Right renal cortex interstitium (tissue), 3 donors: ENCODE data around the gene CFAP77. TPM values are rescaled to one million over a fixed set of nuclear protein-coding genes. Genes with fewer than 3 reads are reported as not detected.
A peak's percentile ranks its signal among the peaks of the same experiment; 100 is the strongest.
"Not testable (repeated sequence)": the region's sequence is repeated elsewhere in the genome, so short reads cannot be mapped to it uniquely, and the experiment has no call there.

ENCODE experiments used
- DNase-seq, 3 donors: peaks; one replicate each; pipeline ENCODE4 v3.0.0-alpha.2; 2013; ENCODE audit warnings: low read depth in 3 of 3, low spot score in 2 of 3
- polyA plus RNA-seq, 3 donors: library from polyadenylated mRNA; unstranded; fragments of 120-200 nt; gene quantifications; one replicate each; pipeline ENCODE4 v1.2.1, GENCODE V29; 2013; ENCODE audit not compliant: insufficient read length in 3 of 3

The CFAP77 gene
- under 1 TPM; 0.64 to 0.94 (median 0.91) TPM for polyA plus RNA-seq

DNA sequence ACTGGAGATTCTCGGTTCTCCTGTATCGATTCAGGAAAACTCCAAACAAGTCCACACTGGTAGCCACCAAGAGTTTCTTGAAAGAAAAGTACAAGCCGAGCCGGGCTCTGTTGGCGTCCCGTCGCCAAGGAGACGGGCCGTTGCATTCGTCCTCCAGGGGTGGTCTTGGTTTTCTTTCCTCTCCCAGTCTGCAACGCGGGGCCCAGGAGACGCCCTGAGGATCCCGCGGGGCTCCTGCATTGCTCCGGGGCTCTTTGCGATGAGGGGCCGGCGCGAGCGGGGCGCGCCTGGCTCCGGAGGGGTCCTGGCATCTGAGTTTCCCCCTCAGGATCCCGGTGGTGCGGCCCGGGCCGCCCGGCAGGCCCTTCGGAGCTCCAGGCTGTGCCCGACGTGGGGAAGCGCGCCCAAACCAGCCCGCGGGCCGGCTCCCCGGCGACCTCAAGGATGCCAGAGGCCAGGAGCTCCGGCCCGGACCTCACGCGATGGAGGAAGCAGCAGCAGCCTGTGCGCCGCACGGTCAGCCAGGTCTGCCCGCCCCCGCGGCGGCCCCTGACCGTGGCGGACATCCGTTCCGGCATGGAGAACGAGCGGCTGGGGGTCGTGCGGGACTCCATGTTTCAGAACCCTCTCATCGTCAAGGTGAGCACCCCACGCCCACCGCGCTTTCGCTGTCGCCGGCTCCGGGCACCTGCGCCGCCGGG, at the start of gene CFAP77:
Gene CFAP77, plus strand, starts transcription at position 384 of the 701 bp plus-strand sequence. Its CDS starts 61 bp downstream, at position 445.
- DNase-seq: no peak

DNA sequence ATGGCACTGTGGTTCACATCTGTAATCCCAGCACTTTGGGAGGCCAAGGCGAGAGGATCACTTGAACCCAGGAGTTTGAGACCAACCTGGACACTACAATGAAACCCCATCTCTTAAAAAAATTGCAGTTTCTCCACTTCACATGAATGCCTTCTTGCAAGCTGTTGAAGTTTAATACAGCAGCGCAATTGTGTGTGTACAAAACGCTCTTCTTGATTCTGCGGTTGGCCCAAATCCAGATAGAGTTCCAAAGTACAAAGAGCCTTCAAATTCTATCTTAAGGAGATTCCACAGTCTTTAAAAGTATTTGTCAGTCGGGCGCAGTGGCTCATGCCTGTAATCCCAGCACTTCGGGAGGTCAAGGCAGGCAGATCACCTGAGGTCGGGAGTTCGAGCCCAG, 45.9 kb upstream of the CFAP77 start:
- DNase-seq: no peak

DNA sequence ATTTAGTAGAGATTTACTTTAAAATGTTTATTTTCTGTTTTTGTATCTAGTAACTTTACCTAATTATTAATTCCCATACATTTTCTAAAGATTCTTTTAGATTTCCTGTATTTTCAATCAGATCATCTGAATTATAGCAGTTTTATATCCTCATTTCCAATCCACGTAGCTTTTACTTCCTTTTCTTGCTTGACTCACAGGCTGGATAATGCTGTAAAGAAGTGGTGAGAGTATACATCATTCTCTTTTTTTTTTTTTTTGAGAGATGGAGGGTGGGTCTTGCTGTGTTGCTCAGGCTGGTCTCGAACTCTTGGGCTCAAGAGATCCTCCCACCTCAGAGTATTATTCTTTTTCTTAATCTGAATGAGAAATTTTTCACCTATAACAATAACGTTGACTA, 44.0 kb upstream of the CFAP77 start:
- no peak for DNase-seq

DNA sequence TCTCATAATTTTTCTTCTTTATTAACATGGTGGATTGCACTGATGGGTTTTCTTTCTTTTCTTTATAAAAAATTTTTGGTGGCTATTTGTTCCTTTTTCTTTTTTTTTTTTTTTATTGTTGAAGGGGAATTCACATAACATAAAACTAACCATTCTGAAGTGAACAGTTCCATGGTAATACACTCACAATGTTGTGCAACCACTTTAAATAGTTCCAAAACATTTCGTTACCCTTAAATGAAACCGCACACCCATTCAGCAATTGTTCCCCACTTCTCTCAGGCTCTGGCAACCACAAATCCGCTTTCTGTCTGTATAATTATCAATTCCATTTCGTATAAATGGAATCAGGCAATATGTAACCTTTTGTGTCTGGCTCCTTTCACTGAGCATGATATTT, 43.5 kb upstream of the CFAP77 start:
- DNase-seq: no peak

DNA sequence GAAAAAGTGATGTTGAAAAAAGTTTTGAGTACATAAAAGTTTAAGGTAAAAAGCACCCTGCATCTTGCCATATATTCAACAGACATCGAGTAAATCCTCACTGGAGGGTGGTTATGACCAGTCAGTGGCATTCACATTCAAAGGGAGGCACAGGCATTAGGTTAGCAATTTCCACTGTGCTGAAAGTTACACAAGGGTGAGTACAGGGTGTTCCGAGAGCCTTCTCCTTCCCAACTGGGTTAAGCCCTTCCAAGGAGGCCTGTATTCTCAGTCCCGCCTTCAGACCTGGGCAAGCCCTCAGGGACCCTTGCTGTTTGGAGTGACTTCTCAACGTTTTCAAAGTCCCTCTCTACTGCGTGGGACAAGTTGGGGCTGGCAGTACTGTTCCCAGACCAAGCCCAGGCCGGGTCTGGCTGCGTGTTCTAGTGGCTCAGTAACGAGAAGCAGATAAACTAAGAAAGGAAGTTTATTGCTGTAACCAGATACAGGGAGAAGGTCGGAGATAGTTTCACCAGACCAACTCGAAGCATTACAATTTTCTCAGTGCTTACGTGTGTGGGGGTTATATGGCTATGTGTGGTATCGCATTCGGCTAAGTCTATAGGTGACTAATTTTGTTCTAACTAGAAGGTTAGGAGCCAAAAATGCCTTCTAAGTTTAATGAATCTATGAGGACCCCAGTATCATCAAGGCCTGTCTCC, 42.2 kb upstream of the CFAP77 start:
- DNase-seq: no peak

DNA sequence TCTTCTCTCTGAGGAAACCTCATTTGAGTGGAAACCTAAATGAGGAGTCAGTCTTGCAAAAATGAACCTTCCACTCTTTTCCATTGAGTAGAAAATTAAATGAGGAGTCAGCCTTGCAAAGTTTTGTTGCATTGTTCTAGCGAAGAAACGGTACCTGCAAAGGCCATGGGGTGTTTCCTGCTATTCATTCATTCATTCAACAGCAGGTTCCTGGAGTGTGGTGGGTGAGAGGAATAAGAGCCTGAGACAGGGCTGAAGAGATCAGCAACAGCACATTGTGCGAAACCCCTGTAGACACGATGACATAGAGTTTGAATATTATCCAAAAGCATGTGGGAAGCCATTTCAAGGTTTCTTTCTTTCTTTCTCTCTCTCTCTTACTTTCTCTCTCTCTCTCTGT, 40.6 kb upstream of the CFAP77 start:
- DNase-seq: no peak

DNA sequence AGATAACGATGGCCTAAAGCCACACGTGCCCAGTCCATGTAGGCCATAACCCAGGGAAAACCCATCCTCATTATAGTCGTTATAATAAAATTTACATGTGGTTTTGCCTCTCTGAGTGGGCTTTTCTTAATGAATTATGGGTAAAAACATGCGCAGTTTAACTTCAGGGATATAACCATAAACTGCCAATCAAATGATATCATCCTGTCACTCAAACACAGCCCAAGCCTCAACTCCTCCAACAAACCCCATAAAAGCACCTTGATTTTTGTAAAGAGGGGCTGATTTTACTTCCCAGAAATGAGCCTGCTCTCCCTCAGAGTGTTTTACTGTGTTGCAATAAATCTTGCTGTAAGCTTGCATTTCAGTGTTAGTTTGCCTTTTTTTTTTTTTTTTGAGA, 39.4 kb upstream of the CFAP77 start:
- no peak for DNase-seq

DNA sequence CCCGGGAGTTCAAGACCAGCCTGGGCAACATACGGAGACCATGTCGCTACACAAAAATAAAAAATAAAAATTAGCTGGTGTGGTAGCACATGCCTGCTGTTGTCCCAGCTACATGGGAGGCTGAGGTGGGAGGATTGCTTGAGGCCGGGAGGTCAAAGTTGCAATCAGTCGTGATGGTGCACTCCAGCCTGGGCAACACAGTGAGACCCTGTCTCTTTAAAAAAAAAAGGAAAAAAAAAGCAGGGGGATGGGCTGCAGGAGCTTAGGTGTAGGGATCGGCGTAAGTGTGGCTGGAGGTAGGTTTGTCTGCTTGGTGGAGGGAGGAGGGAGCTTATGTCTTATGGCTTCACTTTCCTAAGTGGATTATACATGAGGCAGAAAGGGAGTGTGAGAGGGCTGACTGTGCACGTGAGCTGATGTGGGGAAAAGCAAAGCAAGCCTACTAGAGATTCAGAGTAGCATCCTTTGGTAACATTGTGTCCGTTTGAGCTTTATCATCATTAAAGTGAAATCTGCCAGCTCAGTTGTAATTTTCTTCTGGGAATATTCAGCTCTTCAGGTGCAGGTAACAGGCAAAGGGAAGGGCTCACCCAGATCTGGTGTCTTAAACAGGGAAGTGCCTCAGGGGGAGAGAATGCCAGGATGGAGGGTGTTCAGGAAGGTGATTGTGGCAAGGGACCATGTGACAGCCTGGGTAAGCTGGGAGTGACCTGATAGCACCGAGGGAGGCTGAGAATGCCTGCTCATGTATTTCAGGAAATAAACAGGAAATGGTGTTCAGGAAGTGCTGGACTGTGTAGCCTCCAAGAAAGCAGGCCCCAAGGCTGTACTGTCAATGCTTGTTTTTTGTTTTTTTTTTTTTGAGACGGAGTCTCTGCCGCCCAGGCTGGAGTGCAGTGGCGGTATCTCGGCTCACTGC, 37.6 kb upstream of the CFAP77 start:
- no peak for DNase-seq

DNA sequence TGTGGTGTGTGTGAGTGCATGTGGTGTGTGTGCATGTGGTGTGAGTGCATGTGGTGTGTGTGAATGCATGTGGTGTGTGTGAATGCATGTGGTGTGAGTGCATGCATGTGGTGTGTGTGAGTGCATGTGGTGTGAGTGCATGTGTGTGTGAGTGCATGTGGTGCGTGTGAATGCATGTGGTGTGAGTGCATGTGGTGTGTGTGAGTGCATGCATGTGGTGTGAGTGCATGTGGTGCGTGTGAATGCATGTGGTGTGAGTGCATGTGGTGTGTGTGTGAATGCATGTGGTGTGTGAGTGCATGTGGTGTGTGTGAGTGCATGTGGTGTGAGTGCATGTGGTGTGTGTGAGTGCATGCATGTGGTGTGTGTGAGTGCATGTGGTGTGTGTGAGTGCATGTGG, 32.2 kb upstream of the CFAP77 start:
- not testable (repeated sequence) for DNase-seq

DNA sequence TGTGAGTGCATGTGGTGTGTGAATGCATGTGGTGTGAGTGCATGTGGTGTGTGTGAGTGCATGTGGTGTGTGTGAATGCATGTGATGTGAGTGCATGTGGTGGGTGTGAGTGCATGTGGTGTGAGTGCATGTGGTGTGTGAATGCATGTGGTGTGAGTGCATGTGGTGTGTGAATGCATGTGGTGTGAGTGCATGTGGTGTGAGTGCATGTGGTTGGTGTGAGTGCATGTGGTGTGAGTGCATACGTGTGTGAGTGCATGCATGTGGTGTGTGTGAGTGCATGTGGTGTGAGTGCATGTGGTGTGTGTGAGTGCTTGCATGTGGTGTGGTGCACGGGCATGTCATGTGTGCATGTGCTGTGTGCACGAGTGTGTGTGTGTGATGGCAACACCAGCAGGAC, 31.6 kb upstream of the CFAP77 start:
- not testable (repeated sequence) for DNase-seq

DNA sequence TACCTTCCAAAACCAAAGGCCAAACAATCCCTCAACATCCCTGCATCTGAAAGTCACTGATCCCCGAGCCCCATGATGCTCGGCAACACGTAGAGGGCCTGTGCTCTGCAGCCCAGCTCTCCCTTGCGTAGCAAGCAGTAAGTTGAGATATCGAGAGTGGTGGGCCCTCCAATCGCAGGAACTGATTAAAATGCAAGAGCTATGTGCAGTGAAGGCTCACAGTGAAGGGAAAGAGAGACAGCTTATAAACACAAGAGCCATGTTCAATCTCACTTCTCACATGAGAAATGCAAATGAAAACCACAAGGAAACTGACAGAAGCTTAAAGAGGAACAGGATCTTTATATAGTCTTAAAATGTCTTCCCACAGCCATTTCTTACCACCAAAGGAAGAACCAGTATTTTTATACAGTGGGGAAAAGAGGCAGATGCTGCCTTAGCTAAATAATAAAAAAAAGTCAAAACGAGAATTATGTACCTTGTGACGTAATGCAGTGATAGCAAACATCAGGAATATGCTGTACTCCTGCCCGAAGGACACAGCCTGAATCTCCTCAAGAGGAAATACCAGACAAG, 28.0 kb upstream of the CFAP77 start:
- no peak for DNase-seq

DNA sequence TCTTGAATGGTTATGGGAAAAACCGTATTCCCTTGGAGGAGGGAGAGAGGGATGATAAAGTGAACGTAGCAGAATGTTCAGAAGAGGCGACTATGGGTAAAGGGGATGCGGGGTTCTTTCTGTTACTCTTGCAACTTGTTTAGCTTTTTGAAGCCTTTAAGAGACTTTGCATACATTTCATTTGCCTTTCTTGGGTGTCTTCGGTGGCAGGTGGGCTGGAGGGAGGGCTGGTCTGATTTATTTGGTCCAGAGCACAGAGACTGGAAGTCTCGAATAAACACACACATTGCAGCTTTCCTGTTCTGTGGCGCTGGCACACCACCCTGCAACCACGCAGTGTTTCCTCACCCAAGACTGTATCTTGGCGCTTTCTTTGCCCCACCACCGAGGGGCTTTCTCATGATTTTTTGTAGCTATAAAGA, 26.5 kb upstream of the CFAP77 start:
- DNase-seq: no peak

DNA sequence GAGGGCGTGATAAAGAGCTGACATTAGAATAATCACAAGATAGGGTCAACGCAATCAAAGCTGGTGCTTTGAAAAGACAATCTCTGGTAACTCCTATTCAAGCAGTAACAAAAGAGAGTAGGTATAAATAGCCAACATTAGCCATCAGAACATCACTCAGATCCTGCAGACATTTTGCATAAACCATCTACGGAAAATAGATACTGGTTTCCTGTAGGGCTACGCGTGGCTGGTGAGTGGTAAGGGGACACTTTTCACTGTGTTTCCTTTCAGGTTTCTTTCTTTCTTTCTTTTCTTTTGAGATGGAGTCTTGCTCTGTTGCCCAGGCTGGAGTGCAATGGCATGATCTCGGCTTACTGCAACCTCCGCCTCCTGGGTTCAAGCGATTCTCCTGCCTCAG, 25.6 kb upstream of the CFAP77 start:
- no peak for DNase-seq

DNA sequence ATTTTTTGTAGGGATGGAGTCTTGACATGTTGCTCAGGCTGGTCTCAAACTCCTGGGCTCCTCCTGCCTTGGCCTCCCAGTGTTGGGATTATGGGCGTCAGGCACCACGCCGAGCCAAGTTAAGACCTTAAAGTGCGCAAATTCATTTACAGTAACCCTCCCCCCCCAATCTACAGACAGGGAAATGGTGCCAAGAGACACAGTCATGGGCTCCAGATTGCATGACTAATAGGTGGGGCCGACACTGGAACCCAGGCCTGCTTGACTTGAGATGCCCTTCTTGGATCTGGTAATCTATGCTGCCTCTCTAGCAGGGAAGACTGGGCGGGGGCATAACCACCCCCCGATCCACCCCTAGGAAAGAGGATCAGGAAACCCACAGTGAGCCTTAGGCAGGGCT, 22.9 kb upstream of the CFAP77 start:
- DNase-seq: no peak

DNA sequence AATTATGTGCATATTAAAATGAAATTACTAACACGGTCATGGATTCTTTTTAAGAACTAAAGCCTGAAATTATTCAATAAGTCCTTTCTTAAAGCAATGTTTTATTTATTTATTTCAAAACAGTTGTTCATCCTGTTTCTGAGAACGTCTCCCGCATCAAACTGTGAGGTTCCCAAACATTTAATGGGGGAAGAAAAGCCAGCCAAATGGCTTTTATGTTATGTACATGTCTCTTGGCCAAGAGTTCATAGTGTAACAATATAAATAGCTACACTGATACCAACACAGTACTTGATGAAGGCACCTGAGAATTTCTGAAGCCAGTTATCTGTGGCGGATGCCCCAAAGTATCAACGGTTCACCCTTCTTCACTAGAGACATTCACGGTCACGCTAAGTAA, 19.0 kb upstream of the CFAP77 start:
- no peak for DNase-seq

DNA sequence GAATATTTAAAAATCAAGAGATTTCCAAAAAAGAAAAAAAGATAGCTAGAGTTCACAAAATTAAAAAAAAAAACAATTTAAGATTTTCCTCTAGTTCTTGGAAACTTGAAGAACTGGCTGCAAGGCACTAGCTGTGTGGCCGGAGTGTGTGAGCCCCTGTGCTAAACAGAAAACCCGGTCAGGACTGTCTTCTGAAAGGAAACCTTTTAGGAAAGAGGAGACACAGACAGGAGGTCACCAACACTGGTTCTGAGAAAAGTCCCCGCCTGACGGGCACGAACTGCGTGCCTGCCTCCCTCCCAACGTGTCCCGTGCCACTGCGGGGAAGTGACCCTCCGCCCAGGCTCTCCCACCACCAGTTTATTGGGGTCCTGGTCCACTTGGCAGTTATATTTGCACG, 18.6 kb upstream of the CFAP77 start:
- no peak for DNase-seq

DNA sequence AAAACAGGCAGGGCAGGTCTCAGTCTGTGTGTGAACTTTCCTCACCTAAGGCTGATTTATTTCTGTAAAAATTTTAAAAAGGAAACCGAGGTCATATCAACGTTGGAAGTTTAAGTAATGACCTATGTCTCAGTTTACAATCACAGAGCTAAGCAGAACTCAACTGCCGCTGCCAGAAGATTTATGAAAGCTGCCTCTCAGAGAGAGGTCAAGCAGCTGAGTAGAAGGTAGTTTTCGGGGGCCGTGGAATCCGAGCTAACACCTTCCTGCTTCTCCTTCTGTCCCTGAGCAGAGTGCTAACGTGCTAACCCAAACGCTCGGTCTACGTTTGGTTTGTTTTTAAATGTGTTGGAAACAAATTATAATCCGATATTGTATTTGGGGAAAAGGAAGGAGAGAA, 14.5 kb upstream of the CFAP77 start:
- DNase-seq: no peak

DNA sequence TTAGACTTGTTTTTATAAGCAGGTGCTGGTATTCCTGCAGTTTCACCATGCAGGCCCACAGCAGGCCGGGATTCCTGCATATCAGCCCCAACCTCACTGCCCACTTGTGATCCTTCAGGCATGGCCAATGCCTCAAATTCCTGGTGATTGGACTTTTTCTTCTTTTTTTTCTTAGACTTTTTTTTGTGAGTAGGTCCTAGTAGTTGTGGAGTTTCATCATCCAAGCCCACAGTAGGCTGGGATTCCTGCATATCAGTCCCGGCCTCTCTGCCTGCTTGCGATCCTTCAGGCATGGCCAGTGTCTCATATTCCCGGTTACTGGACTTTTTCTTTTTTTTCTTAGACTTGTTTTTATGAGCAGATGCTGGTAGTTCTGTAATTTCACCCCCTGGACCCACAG, 8.2 kb upstream of the CFAP77 start:
- DNase-seq: no peak

DNA sequence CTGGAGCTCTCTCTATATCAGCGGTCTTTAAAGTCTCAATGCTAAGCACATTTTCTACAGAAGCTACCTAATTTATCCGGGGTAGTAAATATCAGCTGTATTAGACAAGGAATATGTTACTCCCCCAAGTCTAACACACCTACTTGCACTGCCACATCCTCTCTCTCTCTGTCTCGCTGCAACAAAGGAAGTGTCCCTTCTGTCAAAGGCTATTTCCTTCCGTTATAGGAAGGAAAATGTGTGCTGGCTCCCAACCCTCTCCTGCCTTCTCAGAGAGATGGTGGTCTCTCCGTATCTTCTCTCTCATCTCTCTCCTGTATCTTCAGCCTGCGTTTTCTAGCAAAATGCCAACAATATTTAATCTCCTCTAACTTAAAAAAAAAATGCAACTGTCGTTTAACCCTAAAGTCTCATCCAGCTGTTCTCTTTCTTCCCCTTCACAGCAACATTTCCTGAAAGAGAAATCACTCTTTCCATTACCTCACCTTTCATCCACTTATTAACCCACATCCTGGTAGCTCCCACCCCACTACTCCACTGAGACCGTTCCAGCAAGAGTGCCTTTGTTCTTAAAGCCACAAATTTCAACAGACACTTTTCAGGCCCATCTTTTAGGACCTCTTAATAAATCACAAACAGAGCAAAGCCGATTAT, 5.7 kb upstream of the CFAP77 start:
- DNase-seq: no peak

DNA sequence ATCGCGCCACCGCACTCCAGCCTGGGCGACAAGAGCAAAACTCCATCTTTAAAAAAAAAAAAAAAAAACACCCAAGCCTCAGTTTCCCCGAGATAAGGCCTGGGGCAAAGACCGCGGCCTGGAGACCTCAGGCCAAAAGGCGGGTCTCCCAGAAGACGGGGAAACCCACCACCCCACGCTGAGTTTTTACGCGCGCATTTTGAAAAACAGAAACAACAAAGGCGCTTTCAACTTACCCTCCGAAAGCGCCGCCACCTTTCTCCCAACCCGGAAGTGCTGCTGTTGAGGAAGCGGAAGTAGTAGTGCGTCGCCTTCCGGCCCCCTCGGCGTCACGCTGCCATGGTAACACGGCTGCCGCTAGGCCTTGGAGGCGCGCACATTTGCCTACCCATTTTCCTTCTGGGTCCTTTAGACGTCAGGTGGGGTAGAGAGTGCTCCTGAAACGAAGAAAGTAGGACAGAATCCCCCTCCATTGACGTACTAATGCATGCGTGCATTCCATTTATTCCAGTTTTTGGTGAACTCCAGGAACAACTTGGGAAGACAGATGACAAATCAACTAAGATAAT, 3.4 kb upstream of the CFAP77 start, which contains the start of gene TTF1:
Gene TTF1, minus strand, starts transcription at position 287 of the 569 bp plus-strand sequence. CDS start 4,019 bp downstream, outside the sequence.
- peak; percentile 74 to 85 (median 78) for DNase-seq
